ENCODE results near the gene FKBP9.
"Not testable (repeated sequence)": the region's sequence is repeated elsewhere in the genome, so short reads cannot be mapped to it uniquely, and the experiment has no call there.

The FKBP9 gene

DNA sequence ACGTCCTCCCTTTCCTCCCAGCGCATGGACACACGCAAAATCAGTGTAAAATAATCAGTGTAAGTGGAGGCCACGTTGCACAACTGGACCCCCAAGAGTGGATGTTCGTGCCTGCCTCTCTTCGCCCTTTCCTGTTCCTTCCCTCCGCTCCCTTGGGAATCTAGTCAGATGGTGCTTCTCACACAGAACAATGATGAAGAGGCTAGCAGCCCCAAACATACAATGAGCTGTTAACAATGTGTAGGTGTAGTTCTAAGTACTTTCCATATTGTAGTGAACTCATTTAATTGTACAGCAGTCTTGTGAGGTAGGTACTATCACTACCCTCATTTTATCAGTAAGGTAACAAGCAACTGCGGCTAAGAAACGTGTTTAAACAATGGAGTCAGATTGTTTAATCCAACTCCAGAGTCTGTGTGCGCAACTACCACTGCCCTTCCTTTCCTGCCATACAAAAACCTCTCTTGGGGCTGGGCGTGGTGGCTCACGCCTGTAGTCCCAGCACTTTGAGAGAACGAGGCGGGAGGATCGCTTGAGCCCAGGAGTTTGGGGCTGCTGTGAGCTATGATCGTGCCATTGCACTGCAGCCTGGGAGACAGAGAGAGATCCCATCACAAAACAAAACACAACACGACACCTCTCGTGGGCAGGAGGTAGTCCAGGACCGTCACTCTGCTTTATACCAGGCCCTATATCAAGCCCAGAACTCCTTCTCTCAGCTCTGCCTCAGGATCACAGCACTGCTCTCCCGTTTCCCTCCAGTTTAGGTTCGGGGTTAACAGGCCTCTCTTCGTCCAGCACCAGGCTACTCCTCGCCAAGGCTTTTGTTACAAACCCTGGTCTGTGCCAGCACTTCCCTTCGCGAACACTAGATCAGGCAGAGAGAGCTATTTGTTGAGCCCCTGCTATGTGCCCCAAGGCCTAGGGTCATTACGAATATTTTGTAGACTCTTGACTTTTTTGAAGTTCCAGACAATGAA, 1.1 kb downstream of the FKBP9 start:
- DNase-seq, result no peak

- not testable (repeated sequence) for DNase-seq
Measured at GRCh38 chr7:32963880-32964301, 6.7 kb downstream of the FKBP9 start.

GRCh38 chr7:32964461-32965159, 7.4 kb downstream of the FKBP9 start:
- DNase-seq, result not testable (repeated sequence)

DNA sequence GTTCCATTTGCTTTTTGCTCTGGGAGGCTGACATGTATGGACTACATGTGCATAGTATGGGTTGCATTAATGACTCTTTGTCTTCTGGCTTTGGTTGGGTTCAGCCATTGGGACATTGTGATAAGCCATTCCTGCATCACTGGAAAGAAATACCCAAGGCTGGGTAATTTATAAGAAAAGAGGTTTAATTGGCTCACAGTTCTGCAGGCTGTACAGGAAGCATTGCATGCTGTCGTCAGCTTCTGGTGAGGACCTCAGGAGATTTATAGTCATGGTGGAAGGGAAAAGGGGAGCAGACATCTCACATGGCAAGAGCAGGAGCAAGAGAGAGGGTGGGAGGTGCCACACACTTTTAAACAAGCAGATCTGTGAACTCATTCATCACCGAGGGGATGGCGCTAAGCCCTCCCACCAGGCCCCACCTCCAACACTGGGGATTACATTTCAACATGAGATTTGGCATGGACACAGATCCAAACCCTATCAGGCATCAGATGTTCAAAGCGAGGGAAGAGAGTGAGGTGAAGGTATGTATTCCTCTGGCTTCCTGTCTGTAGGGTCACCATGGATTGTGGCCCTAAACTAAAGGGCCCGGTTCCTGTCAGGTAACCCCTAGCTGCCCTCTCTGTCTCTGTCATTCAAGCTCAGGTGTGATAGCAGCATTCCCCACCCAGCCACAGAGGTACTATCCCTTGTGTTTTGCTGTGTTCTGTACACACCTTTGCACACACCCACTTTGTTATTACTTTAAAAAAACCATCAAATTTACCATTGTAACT, 9.4 kb downstream of the FKBP9 start:
- not testable (repeated sequence) for DNase-seq

DNA sequence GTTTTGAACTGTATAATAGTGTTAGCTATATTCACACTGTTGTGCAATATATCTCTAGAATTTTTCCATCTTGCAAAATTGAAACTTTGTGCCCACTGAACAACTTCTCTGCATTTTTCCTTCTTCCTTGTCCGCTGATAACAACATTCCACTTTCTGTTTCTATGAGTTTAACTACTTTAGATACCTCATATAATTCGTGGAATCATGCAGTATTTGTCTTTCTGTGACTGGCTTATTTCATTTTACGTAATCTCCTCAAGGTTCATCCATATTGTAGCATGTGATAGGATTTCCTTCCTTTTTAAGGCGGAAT, 10.0 kb downstream of the FKBP9 start:
- DNase-seq, result not testable (repeated sequence)

- not testable (repeated sequence) for DNase-seq
Measured at GRCh38 chr7:32971967-32972366, 14.7 kb downstream of the FKBP9 start.

- DNase-seq, result not testable (repeated sequence)
Measured at GRCh38 chr7:32977159-32977558, 19.9 kb downstream of the FKBP9 start.

DNA sequence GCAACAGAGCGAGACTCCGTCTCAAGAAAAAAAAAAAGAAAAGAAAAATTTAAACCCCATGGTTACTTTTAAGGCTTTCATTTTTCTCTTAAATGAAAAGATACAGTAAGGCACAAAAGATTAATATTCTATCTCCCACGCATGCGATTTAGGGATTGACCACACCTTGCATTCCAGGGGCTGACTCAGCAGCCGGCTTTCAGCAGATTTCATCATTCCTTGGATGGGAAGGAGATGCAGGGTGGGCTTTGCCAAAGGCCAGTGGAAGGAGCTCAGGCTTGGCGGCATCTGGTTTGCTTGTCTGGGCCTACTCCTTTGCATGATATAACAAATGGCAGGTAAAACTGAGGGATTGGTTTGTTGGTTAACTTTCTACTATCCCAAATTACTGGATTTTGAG, 22.0 kb downstream of the FKBP9 start:
- not testable (repeated sequence) for DNase-seq

- DNase-seq, result not testable (repeated sequence)
Measured at GRCh38 chr7:32979902-32980301, 22.7 kb downstream of the FKBP9 start.

- not testable (repeated sequence) for DNase-seq
Measured at GRCh38 chr7:32988148-32988547, 30.9 kb downstream of the FKBP9 start.

GRCh38 chr7:32991068-32991585, 33.9 kb downstream of the FKBP9 start:
- not testable (repeated sequence) for DNase-seq

DNA sequence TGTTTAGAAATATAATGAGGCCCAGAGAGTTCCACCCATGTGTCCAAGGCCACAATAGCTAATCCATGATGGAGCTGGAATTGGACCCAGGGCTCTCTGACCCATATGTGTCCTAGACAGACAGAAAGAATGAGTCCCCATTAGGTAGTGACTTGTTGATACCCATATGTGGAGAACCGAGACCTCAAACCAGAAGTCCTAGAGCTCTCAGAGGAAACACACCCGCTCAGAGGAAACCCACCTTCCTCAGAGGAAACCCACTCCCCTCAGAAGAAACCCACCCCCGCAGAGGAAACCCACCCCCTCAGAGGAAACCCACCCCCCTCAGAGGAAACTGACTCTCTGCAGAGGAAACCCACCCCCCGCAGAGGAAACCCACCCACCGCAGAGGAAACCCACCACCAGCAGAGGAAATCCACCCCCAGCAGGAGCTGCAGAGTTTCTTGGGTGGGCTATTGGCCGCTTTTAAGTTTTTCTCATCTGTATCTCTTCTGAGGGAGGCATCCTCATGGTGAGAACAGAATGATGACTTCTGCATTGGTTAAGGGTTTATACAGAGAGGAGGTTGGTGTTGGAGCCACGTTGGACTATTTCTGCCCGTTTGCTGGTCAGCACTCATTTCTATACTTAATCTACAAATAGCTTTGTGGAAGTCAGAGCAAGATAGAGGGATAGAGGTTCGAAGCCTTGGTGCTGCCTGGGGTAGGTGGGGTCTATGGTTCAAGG, 34.9 kb downstream of the FKBP9 start:
- not testable (repeated sequence) for DNase-seq

GRCh38 chr7:32992750-32993149, 35.5 kb downstream of the FKBP9 start:
- DNase-seq, result not testable (repeated sequence)

DNA sequence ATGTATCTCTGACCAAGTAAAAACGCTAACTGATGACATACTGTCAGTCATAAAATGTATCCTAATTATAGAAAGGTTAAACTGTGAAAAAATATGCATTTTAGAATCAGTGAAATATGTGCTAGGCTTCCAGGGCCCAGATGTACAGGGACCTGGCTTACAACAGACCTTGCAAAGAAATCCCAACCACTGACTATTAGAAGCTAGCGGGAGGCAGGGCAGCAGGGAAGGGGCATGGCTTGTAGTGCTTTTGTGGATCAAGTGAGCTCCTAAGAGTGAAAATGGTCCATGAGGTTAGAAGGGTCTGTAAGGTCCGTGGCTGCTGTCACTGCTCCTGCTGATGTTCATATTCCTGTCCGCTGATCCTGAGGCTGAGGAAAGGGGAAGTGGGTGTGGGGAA, 40.7 kb downstream of the FKBP9 start:
- not testable (repeated sequence) for DNase-seq

DNA sequence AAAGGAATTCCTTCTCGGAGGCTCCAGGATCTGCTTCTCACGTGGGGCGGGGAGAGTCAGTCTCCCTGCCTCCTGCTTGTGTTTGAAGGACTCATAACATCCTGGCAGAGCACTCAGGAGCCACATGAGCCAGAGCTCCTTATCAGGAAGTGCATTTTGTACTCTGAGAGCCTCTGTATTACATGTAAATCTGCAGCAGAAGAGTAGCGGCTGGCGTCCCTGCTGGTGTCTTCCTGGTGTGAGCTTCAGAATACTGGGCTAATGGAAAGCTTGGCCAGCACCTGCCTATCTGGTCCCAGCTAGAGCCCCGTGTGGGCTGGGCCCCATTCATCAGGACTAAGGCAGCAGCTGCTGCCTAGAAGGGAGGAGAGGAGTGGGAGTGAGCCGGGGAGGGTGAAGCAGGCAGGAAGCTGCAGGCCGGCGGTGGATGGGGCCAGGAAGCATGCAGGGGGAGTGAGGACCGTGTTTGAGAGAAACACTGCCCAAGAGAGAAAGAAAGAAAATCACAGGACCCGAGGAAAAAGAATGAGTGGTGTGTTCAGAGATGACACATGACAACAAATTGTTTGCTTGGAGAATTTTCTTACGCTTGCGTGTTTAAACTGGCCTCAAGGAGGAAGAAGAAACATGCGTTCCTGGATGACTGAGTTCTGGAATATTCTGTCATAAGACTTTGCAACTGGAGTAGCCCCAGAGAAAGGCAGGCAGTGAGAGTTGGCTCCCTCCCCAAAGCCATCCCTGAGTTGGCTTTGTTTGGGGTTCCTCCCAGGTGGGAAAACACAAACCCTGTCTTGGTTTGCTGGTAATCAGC, 41.3 kb downstream of the FKBP9 start:
- DNase-seq, result not testable (repeated sequence)

DNA sequence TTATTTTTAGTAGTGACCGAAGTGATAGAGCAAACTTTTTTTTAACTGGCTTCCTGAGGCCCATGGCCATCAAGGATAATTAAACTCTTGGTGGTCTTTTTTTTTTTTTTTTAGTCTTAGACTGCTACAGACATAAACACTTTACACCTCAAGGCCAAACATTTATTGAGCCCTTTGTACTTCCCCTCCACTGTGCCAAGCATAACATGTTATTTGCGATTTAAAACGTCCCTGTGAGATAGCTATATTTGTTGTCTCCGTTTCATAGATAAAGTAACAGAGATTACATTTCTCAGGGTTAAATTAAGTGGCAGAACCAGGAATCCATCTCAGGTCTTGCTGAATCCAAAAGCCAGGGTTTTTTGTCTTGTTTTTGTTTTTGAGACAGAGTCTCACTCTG, 42.1 kb downstream of the FKBP9 start:
- DNase-seq, result not testable (repeated sequence)

- DNase-seq, result not testable (repeated sequence)
Measured at GRCh38 chr7:33003111-33003510, 45.9 kb downstream of the FKBP9 start.

DNA sequence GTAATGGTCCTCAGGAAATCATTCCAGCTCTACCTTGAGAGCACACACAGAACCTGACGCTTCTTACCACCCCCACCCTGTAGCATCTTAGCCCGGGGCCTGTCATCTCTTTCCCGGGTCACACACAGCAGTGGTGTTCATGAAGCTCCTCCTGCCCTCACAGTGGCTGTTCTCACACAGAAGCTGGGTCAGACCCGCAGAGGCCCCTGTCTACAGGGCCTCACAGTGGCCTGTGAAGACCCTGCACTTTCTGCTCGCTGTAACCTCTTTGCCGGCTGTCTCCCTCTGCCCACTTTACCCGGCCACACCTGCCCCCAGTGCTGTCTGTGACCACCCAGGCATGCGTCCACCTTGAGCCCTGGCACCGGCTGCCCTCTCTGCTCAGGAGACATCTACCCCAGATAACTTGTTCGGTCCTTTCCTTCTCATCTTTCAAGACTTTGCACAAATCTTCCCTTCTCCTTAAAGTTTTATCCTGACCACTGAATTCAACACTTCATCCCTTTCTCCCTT, 46.9 kb downstream of the FKBP9 start:
- not testable (repeated sequence) for DNase-seq

- not testable (repeated sequence) for DNase-seq
Measured at GRCh38 chr7:33005193-33005592, 48.0 kb downstream of the FKBP9 start.

DNA sequence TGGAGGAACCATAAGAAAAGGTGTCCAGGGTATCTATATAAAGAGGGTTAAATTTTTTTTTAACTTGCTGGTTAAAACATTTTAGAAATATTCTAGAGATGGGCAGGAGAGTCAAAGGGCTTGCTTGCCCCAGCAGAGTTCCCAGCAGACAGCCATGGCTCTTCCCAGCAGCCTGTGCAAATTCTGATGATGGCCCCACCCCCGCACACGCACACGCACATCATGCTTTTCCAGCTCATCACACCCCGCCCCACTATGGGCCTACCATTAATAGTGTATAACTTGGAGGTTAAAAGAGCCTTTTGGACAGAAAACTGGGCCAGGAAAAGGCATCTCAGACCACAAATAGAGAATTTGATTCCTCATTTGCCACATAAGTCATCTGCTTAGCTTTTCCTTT, 48.5 kb downstream of the FKBP9 start:
- DNase-seq, result not testable (repeated sequence)

GRCh38 chr7:33009734-33010133, 52.5 kb downstream of the FKBP9 start:
- DNase-seq, result no peak

Data from activated CD4-positive, CD25-positive, alpha-beta regulatory T cell (primary cell).